Thyroid gland (tissue), 4 donors: ENCODE measurements around the gene CCDC187. TPM values are rescaled to one million over a fixed set of nuclear protein-coding genes. Genes with fewer than 3 reads are reported as not detected.
A peak's percentile ranks its signal among the peaks of the same experiment; 100 is the strongest.

ENCODE experiments used
- DNase-seq, 2 donors: peaks; one replicate each; pipeline ENCODE4 v3.0.0-alpha.2; 2019
- H3K27ac ChIP-seq, 3 donors: fragments of 200-600 bp; sonication (generic); 1 replicate in 2 of 3; 2 replicates in 1 of 3; pipeline ENCODE4 v1.5.1; 2016 to 2019; ENCODE audit warnings: mild to moderate bottlenecking in 1 of 3, moderate library complexity in 1 of 3
- H3K27me3 ChIP-seq: fragments of 200-600 bp; sonication (generic); one replicate; pipeline ENCODE4 v1.5.1; 2019
- H3K36me3 ChIP-seq, 2 donors: fragments of 200-600 bp; sonication (generic); one replicate each; pipeline ENCODE4 v1.5.1; 2016 to 2019
- H3K4me1 ChIP-seq, 2 donors: fragments of 200-600 bp; sonication (generic); one replicate each; pipeline ENCODE4 v1.5.1; 2017 to 2019
- H3K4me3 ChIP-seq, 3 donors: fragments of 200-600 bp; sonication (generic); replicated peaks in 1 of 3; 1 replicate in 2 of 3; 2 replicates in 1 of 3; pipeline ENCODE4 v1.5.1; 2016; ENCODE audit warnings: mild to moderate bottlenecking in 1 of 3
- H3K9me3 ChIP-seq: fragments of 200-600 bp; sonication (generic); one replicate; pipeline ENCODE4 v1.5.1; 2017
- POLR2A ChIP-seq, 2 donors: fragments of 450-650 bp; IDR thresholded peaks; one replicate each; pipeline ENCODE4 v1.6.1; 2017; ENCODE audit warnings: antibody characterized with exemption in 2 of 2, mild to moderate bottlenecking in 2 of 2, moderate library complexity in 1 of 2
- WGBS, 2 donors: methylation state at CpG; one replicate each; pipeline ENCODE4 v1.1.5; 2017; 5-methylcytosine and 5-hydroxymethylcytosine counted together
- intact Hi-C: fragments of 100-400 bp; cut with DNase I; formaldehyde crosslinking; loops from one replicate; pipeline ENCODE4 v1.15.1; 2023
- total RNA-seq, 4 donors: library from RNA; depleted of rRNA; stranded (reverse); fragments of >200 nt; gene quantifications; one replicate each; pipeline ENCODE4 v1.2.3, GENCODE V29; 2016
- TF ChIP-seq, protein P1 (sequence below), 6 experiments: fragments of 200-600 bp in 3 of 6; fragments of 450-650 bp in 3 of 6; sonication (generic) in 3 of 6; IDR thresholded peaks; one replicate each; pipeline ENCODE4 v1.5.1; 2016 to 2019; ENCODE audit warnings: antibody characterized with exemption in 6 of 6, mild to moderate bottlenecking in 2 of 6, inconsistent platforms in 1 of 6, moderate library complexity in 1 of 6

The CCDC187 gene
- total RNA-seq, 4 donors from 2014 or later, result 5.2 to 9.1 (median 6.2) TPM

DNA sequence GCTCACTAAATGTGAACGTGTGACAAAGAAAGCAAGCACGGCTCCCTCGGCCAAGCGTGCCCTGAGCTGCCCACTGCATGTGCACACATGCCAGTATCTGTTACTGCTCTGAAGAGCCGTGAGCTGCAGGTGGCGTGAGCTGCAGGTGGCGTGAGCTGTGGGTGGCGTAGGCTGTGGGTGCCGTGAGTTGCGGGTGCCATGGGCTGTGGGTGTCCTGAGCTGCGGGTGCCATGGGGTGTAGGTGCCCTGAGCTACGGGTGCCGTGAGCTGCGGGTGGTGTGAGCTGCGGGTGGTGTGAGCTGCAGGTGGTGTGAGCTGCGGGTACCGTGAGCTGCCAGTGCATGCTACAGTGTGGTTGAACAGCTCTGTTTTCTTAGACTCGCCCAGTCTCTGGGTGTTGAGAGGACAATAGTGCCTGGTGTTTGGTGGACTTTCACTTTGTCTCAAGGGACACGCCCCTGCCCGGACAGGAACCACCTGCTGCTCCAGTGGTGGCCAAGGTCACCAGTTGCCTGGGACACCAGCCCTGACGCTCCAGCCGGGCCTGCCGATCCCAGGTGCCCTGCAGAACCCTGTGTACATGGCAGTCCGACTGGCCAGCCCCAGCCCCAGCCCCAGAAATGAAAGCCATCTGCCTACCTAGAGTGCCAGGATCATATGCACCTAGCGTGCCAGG lies 6.7 kb downstream of the CCDC187 start:
- intact Hi-C loops, result no loop called here
- no peaks in the 10 kb centered on the region for H3K27me3 ChIP-seq
- H3K9me3 ChIP-seq, result no peaks in the 10 kb centered on the region
- no peak overlapping the region for H3K4me3 ChIP-seq
- H3K4me1 ChIP-seq, result peaks cover 0 to 11% of the 10 kb centered on the region in 2 donors
- WGBS, 2 donors, result 50 to 69% methylated on average over 23 to 25 of the region's 25 CpGs
- no peaks in the 10 kb centered on the region for H3K36me3 ChIP-seq
- H3K27ac ChIP-seq, result no peak overlapping the region
- DNase-seq, result peak; percentile 70 to 80
- TF ChIP-seq, protein P1, sequence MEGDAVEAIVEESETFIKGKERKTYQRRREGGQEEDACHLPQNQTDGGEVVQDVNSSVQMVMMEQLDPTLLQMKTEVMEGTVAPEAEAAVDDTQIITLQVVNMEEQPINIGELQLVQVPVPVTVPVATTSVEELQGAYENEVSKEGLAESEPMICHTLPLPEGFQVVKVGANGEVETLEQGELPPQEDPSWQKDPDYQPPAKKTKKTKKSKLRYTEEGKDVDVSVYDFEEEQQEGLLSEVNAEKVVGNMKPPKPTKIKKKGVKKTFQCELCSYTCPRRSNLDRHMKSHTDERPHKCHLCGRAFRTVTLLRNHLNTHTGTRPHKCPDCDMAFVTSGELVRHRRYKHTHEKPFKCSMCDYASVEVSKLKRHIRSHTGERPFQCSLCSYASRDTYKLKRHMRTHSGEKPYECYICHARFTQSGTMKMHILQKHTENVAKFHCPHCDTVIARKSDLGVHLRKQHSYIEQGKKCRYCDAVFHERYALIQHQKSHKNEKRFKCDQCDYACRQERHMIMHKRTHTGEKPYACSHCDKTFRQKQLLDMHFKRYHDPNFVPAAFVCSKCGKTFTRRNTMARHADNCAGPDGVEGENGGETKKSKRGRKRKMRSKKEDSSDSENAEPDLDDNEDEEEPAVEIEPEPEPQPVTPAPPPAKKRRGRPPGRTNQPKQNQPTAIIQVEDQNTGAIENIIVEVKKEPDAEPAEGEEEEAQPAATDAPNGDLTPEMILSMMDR (IDR thresholded peaks at IDR 0.05), result no peak
- TF ChIP-seq POLR2A (IDR thresholded peaks at IDR 0.05), result no peak

DNA sequence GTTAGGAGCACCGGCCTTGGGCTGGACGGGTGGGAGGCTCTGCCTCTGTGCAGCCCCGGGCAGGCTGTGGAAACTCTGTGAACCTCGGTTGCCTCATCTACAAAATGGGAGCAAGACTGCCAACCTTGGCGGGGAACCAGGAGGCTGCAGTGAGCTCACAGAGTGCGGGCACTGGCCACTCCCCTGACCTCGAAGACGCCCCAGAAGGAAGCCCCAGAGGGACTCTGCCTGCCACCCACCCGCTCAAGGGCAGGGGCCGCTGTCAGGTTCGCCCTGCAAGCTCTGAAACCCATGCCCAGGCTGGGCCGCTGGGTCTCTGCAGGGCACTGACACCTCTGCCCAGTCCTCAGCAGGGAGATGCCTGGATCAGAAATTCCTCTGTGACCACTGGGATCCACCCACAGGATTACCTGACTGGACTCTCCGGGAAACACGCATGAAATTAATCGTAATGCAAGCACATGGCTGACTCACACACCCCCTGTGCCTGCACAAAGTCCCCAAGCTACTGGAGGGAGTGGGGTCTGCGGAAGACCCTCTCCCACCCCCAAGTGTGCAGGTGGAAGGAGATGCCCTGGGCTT lies 7.4 kb downstream of the CCDC187 start:
- 88 to 92% methylated on average over 5 to 9 of the region's 16 CpGs for WGBS, 2 donors
- no peaks in the 10 kb centered on the region for H3K27me3 ChIP-seq

GRCh38 chr9:136295542-136296433 lies 8.1 kb downstream of the CCDC187 start:
- WGBS, 2 donors, result 72 to 80% methylated on average over 15 to 23 of the region's 37 CpGs
- Histone ChIP-seq H3K27ac (no peak overlapping the region), H3K36me3 (no peaks in the 10 kb centered on the region), H3K4me3 (no peak overlapping the region), H3K4me1 (peaks cover 0 to 11% of the 10 kb centered on the region in 2 donors), H3K9me3 (no peaks in the 10 kb centered on the region), H3K27me3 (no peaks in the 10 kb centered on the region)
- intact Hi-C loops, result no loop called here
- no peak for DNase-seq
- TF ChIP-seq, protein P1 (IDR thresholded peaks at IDR 0.05), result no peak
- TF ChIP-seq POLR2A (IDR thresholded peaks at IDR 0.05), result no peak

More for the DNA sequence above, 7.4 kb downstream of the CCDC187 start:
- Histone ChIP-seq H3K9me3 (no peaks in the 10 kb centered on the region), H3K27ac (no peak overlapping the region), H3K4me1 (peaks cover 0 to 11% of the 10 kb centered on the region in 2 donors), H3K36me3 (no peaks in the 10 kb centered on the region), H3K4me3 (no peak overlapping the region)
- intact Hi-C loops, result no loop called here
- TF ChIP-seq POLR2A (IDR thresholded peaks at IDR 0.05), result no peak
- TF ChIP-seq, protein P1 (IDR thresholded peaks at IDR 0.05), result no peak
- no peak for DNase-seq

GRCh38 chr9:136295055-136295454 lies 8.8 kb downstream of the CCDC187 start:
- WGBS, 2 donors, result 90 to 91% methylated on average over 16 of the region's 16 CpGs
- Histone ChIP-seq H3K4me1 (peaks cover 0 to 11% of the 10 kb centered on the region in 2 donors), H3K27ac (no peak overlapping the region), H3K4me3 (no peak overlapping the region), H3K9me3 (no peaks in the 10 kb centered on the region), H3K27me3 (no peaks in the 10 kb centered on the region), H3K36me3 (no peaks in the 10 kb centered on the region)
- no peak for DNase-seq
- intact Hi-C loops, result no loop called here
- TF ChIP-seq POLR2A (IDR thresholded peaks at IDR 0.05), result no peak
- TF ChIP-seq, protein P1 (IDR thresholded peaks at IDR 0.05), result no peak
